Measurements from ENCODE around the gene PYCARD. TPM values are rescaled to one million over a fixed set of nuclear protein-coding genes. Genes with fewer than 3 reads are reported as not detected.
"Not testable (repeated sequence)": the region's sequence is repeated elsewhere in the genome, so short reads cannot be mapped to it uniquely, and the experiment has no call there.

The PYCARD gene
- total RNA-seq, 1 donor from 2014 or later = 20.3 TPM

- no peak for DNase-seq (ENCODE audit: low spot score)
- peak; percentile 8 for ATAC-seq
- intact Hi-C loops (cut with DNase I) = loop anchor here (5.0 kb wide), 1 partner anchor 614 kb away; no protein-coding TSS in a partner anchor
Measured at GRCh38 chr16:31216422-31217135, 14.0 kb upstream of the PYCARD start, which contains the start of gene PYDC1. Gene PYDC1, minus strand, starts transcription at chr16:31217135. Its CDS starts 107 bp downstream, at chr16:31217028.

- intact Hi-C loops (cut with DNase I) = loop anchor here (5.0 kb wide), 1 partner anchor 613 kb away; no protein-coding TSS in a partner anchor
- DNase-seq (ENCODE audit: low spot score) (peak; percentile 70), ATAC-seq (peak; percentile 83)
Measured at GRCh38 chr16:31215287-31216162, 13.0 kb upstream of the PYCARD start.

GRCh38 chr16:31214708-31215286 lies 12.2 kb upstream of the PYCARD start:
- DNase-seq (ENCODE audit: low spot score) = no peak
- intact Hi-C loops (cut with DNase I) = loop anchor here (5.0 kb wide), 1 partner anchor 612 kb away; no protein-coding TSS in a partner anchor
- no peak for ATAC-seq

DNA sequence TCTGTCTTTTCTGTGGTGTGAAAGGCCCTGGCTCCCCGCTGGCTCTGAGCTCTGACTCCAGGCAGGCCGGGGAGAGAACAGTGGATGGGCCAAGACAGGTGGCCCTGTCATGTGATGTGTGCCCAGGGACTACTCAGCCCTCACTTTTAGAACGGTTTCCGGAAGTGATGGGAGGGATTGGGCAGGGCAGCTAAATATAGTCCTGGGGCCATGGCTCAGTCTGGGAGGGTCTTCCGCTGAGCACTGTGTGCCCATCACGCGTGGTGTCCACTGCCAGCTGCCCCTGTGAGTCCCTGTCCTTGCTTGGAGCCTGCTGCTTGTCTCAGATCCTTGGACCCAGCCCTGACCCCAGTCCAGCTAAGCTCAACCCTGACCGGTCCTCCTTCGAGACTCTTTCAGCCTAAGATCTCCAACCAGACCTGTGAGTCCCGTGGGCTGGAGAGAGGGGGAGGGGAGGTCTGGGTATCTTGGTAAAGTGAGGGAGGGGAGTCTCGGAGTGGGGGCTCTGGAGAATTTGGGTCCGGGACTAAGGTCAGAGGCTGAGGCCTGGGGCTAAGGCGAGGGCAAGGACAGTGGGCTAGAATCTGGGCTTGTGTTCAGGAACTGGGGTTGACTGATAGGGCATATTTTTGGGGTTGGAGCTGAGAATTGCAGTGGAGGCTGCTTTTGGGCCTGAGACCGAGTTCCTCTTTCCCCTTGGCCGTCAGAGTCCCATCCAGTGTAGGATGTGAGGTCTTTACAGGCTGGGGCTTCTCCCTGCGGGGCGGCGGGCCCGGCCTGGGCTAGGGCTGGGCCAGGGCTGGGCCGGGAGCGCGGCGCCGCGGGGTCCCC lies 11.5 kb upstream of the PYCARD start, which contains the start of gene TRIM72:
TRIM72 (plus strand) TSS at position 243 of the 831 bp plus-strand sequence. CDS start 620 bp downstream, outside the sequence.
- DNase-seq (ENCODE audit: low spot score) = no peak
- peak; percentile 28 for ATAC-seq

GRCh38 chr16:31213342-31213741 lies 10.8 kb upstream of the PYCARD start:
- ATAC-seq (no peak), DNase-seq (ENCODE audit: low spot score) (no peak)
- intact Hi-C loops (cut with DNase I) = no loop called here

More for the DNA sequence above, 11.5 kb upstream of the PYCARD start, which contains the start of gene TRIM72:
- intact Hi-C loops (cut with DNase I) = no loop called here

- DNase-seq (ENCODE audit: low spot score) (no peak), ATAC-seq (no peak)
- intact Hi-C loops (cut with DNase I) = no loop called here
Measured at GRCh38 chr16:31206776-31207175, 4.2 kb upstream of the PYCARD start.

DNA sequence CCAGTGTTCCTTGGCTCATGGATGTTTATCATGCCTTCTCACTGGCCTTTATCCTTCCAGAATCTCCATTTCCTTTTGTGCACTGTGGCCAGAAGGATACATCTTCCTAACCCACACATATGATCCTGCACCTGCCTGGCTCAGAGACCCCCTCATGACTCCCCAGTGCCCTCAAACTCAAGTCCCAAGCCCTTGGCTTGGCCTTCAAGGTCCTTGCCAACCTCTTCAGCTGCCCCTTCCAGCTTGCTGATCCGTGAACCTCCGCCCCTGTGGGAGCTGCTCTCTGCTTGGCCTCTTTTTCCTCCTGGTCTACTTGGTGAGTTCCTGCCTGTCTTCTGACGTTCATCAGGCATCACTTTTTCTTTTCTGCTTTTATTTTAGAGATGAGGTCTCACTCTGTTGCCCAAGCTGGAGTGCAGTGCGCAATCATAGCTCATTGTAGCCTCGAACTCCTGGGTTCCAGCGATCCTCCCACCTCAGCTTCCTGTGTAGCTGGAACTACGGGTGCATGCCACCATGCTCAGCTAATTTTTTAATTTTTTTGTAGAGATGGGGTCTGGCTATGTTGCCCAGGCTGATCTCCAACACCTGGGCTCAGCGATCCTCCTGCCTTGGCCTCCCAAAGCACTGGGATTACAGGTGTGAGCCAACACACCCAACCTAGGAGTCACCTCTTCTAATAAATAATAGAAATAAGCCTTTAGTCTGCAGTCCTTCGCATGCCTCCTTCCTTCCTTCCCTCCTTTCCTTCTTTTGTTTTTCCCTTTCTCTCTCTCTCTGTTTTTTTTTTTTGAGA lies 2.5 kb upstream of the PYCARD start:
- DNase-seq (ENCODE audit: low spot score) (no peak), ATAC-seq (no peak)
- intact Hi-C loops (cut with DNase I) = no loop called here

- DNase-seq (ENCODE audit: low spot score) = no peak
- intact Hi-C loops (cut with DNase I) = no loop called here
- peak; percentile 62 for ATAC-seq
Measured at GRCh38 chr16:31201582-31202413, 762 bp downstream of the PYCARD start.

DNA sequence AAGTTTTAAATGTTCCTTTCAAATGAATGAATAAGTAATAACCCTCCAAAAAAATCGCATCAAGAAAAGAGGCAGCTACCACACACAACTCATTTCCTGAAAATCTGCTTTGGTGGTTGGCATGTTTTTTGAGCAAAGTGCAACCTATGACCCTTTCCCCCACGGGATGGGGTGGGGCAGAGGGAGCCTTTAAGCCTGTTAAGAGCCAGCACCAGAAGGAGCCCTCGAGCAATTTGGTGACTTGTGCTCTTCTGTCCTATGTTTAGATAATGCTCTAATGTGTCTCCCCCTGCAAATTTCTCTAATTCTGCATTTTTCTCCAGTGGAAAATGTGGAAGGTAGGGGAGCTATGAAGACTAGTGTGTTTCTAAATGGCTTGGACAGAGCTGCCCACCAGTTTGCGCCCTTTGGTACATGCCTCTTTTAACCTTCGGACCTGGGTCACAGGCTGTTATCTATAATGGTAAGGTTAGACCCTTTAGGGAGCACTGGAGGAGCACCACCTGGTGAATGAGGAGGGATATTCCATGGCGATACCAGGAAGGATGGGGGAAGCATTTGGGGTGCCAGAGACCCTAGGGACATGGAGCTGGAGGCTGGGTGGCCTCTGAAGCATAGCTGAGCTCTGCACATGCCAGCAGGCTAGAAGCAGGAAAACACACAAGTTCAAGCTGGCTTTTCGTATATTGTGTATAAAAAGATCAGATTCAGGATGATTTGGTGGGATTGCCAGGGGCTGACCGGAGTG lies 1.6 kb downstream of the PYCARD start:
- intact Hi-C loops (cut with DNase I) = no loop called here

DNA sequence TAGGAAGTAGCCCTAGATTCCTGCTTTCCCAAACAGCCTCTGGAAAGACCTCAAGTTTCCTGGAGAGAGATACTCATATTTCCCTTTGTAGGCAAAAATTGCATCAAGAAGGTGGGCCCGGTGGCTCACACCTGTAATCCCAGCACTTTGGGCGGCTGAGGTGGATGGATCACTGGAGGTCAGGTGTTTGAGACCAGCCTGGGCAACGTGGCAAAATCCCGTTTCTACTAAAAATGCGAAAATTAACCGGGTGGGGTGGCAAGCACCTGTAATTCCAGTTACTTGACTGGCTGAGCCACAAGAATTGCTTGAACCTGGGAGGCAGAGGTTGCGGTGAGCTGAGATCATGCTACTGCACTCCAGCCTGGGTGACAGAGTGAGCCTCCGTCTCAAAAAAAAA lies 2.4 kb downstream of the PYCARD start:
- intact Hi-C loops (cut with DNase I); DNase-seq (ENCODE audit: low spot score); ATAC-seq: not testable (repeated sequence)

More for the DNA sequence above, 1.6 kb downstream of the PYCARD start:
- peak; percentile 31 for ATAC-seq
- DNase-seq (ENCODE audit: low spot score) = no peak

- intact Hi-C loops (cut with DNase I) = no loop called here
- no peak for ATAC-seq
- no peak for DNase-seq (ENCODE audit: low spot score)
Measured at GRCh38 chr16:31199430-31200041, 3.0 kb downstream of the PYCARD start.

DNA sequence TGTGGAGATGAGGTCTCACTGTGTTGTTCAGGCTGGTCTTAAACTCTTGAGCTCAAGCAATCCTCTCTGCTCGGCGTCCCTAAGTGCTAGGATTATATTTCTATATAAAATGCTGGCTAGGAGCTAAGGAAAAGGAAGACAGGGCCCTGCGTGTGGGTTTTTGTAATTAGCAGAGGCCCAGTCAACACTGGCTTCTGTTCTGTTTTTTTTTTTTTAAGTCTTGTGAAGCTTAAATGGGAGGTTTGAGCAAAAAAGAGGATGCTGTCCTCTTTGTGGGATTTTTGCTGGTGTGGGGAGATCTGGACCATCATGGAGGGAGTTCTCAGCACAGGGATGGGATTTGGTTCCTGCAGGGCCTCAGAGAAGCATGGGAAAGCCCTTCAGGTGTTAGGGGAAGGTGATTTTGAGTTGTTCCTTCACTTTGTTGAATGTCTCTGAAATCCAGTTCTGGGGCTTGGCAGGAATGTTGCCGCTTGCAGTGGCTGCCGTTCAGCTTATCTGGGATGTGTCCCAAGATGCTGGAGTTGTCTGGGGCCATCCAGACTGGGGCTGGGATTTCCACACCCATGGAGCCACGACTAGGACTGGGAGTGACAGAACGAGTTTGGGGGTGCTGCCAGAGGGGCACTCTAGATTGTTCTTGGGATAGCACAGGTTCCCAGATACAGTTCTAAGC lies 4.2 kb downstream of the PYCARD start:
- DNase-seq (ENCODE audit: low spot score) (no peak), ATAC-seq (no peak)
- intact Hi-C loops (cut with DNase I) = no loop called here

GRCh38 chr16:31196324-31197088 lies 6.1 kb downstream of the PYCARD start:
- DNase-seq (ENCODE audit: low spot score) (no peak), ATAC-seq (no peak)
- intact Hi-C loops (cut with DNase I) = no loop called here

- intact Hi-C loops (cut with DNase I); DNase-seq (ENCODE audit: low spot score); ATAC-seq: not testable (repeated sequence)
Measured at GRCh38 chr16:31195861-31196260, 6.7 kb downstream of the PYCARD start.

Measured in sciatic nerve (tissue), 2 donors.